HG03432 (cell line): ENCODE measurements around the gene DPEP2NB.

Source experiments
- ATAC-seq: cut with Tn5 transposase; IDR thresholded peaks from one replicate; pipeline ENCODE4 v1.9.1; 2021; ENCODE audit warnings: mild to moderate bottlenecking, moderate library complexity; ENCODE audit not compliant: unreplicated experiment

DPEP2NB gene

DNA sequence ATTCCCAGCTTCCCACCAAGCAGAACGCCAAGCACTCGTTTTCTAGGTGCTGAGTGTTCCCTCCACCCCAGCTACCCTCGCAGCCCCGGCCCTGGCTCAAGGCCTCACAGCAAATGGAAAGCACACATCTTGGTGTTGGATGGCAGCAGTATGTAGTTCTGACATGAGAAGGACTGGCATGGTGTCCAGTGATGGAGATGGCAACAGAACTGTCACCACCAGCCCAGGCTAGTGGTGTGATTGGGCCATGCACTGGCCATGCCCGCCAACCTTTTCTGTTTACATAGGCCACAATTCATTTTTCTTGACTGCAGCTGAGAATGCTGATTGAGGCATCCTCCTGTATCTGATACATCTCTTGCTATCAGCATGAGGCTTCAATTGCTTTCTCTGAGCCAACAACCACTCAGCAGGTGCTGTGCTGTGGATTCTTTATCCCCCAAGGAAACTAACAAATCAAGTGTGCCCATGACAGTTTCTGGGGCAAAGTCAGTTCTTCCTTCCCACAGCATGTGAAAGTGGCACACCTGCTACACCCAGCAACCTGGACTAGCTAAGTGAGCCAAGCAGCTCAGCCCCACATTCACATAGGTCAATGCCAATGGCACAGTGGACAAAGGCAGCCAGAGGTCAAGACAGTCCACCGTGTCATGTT, 51.1 kb downstream of the DPEP2NB start:
- no peak for ATAC-seq

DNA sequence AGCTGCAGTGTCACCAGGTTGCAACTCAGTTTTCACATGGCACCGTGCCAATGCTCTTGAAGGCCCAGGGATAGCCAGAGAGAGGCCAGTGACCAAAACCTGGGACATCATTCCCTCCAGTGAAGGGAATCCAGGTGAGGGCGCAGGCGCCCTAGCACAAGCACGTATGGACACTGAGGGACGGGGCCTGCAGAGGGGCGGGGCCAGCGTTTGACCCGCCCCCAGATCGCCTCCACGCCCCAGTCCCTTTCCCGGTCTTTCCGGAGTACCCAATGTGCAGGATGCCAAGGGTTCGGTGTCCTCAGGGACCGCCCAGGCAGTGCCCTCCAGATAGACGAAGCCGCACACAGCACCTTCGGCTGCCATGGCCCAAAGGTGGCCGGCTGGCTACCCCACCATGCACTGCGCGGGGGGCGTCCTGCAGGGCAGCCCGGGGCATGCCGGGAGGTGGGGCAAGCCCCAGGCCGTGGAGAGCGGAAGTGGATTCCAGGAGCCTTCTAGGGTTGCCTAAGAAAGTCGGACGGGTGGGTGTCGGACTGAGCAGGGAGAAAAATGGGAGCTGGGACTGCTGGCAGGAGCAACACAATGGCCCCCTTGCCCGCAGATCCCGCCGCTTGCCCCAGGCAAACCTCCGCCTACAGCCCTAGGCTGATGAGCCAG, 51.9 kb downstream of the DPEP2NB start:
- ATAC-seq = no peak
